ENCODE data around the gene KIRREL3. TPM values are rescaled to one million over a fixed set of nuclear protein-coding genes. Genes with fewer than 3 reads are reported as not detected.

KIRREL3 gene
- total and polyA plus RNA-seq, 9 of the 15 experiments (the other 6 are each of a cell fraction or from before 2014, with no cell fraction given), result 0.04 to 0.10 TPM; not detected in 7

- TF ChIP-seq ZMIZ1 (IDR thresholded peaks at IDR 0.05; ENCODE audit: low read depth in 2 of 2, low read length in 2 of 2), result no peak
- no peak for TF ChIP-seq ZNF384 (IDR thresholded peaks at IDR 0.05; ENCODE audit: low read depth, low read length)
- TF ChIP-seq KLF6 (CRISPR knock-in tag; IDR thresholded peaks at IDR 0.05; ENCODE audit: borderline replicate concordance), result no peak
- TF ChIP-seq POLR2G (IDR thresholded peaks at IDR 0.05; ENCODE audit: low read depth, low read length), result peak; percentile 45; the same call in 1 of the 2 replicates
- no peak for TF ChIP-seq YY1 (IDR thresholded peaks at IDR 0.05; ENCODE audit: borderline replicate concordance in 1 of 3, control insufficient read depth in 1 of 3, extremely low read depth in 1 of 3, insufficient read depth in 3 of 3, insufficient read length in 1 of 3, insufficient replicate concordance in 2 of 3, low read depth in 1 of 3, low read length in 2 of 3)
- no peak for TF ChIP-seq RBFOX2 (IDR thresholded peaks at IDR 0.05; ENCODE audit: low read depth, low read length)
- TF ChIP-seq IRF1 (CRISPR knock-in tag; IDR thresholded peaks at IDR 0.05; ENCODE audit: borderline replicate concordance), result no peak
- TF ChIP-seq SMARCB1 (IDR thresholded peaks at IDR 0.05; ENCODE audit: insufficient read length, low read depth), result no peak
- no peak for TF ChIP-seq E2F3 (CRISPR knock-in tag; IDR thresholded peaks at IDR 0.05)
- no peak for TF ChIP-seq SMAD4 (CRISPR knock-in tag; conservative IDR thresholded peaks at IDR 0.05)
- no peak for TF ChIP-seq TRIM25 (IDR thresholded peaks at IDR 0.05; ENCODE audit: borderline replicate concordance)
Measured at GRCh38 chr11:126416542-126417090, 584.0 kb downstream of the KIRREL3 start (continued).

All from K562 (cell line).